Stimulated activated CD8-positive, alpha-beta memory T cell treated with anti-CD3 and anti-CD28 coated beads, Interleukin-15, amount 100 ng/mL, for 24 hours (primary cell): ENCODE measurements around the gene TMEM18.

Experiments
- DNase-seq: peaks from one replicate; pipeline ENCODE4 v3.0.0-alpha.2; 2020; ENCODE audit warnings: low read depth

Gene TMEM18

GRCh38 chr2:618422-618990 is 58.7 kb downstream of the TMEM18 start:
- no peak for DNase-seq

GRCh38 chr2:618005-618404 is 59.2 kb downstream of the TMEM18 start:
- DNase-seq, result no peak
